Activated CD4-positive, alpha-beta T cell treated with anti-CD3 and anti-CD28 coated beads, Interleukin-10, Interleukin-2, amounts not matched to agents 100 ng/mL and 50 ng/mL, durations not matched to agents 16 hours and 8 hours (primary cell): ENCODE data around the gene CCDC144A.
"Not testable (repeated sequence)": the region's sequence is repeated elsewhere in the genome, so short reads cannot be mapped to it uniquely, and the experiment has no call there.

Experiments used
- DNase-seq: peaks from one replicate; pipeline ENCODE4 v3.0.0-alpha.2; 2020

Gene CCDC144A

DNA sequence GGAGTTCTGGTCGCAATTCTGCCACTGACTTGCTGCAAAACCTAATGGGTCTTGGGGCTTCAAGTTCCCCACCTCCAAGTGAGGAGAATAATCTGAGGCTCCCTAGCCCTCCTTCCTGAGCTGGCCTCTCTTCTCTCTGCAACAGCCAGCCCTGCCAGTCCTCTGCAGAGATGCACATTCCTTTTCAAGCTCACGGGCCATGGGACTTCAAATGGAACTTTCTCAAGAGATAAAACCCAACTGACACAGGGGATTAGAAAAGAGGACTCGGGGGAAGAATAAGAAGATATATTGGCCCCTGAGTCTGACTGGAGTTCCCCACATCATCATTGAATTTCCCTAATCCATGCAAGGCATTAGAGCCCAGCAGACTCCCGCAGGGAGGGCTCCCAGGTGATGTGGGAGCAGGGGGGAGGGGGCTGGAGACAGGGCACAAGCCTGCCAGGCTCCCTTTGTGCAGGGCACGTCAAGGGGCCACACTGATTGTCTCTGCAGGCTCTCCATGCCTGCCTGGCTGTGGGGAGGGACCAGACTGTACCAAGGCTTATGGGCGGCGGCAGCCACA lies 131.0 kb downstream of the CCDC144A start:
- no peak for DNase-seq

GRCh38 chr17:16822133-16822532 lies 132.1 kb downstream of the CCDC144A start:
- DNase-seq: not testable (repeated sequence)

DNA sequence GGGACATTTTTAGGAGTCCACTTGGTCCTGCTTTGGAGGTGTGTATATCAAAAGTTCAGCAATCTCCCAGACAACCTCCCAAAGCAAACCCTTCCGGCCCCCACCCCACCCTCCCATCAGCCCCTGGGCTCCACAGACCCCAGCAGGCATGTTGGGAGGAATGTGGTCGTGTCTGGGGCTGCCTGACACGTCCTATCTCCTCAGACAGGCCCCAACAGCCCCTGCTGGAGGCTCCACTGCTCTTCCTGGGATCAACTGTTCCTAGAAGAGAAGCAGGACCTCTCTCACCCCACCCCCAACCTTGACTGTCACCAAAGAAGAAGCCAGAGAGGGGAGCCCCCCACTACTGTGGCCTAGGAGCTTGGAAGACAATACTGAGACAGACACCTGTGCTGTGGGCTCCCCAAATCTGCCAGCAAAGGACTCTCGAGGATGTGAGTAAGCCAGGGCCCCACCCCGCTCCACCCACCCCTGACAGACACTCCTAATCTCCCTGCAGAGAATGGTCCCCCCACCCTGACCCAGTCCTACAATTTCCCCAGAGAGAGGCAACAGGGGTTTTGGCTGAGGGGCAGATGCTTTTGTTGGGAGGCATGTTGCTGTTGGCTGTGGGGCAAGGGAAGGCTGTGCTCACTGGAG lies 133.8 kb downstream of the CCDC144A start:
- not testable (repeated sequence) for DNase-seq
